GM12878 (cell line): ENCODE measurements around the gene OLAH. TPM values are rescaled to one million over a fixed set of nuclear protein-coding genes. Genes with fewer than 3 reads are reported as not detected.

Experiments
- ATAC-seq: fragments of 200-7000 bp; cut with Tn5 transposase; 3 replicates; pipeline ENCODE4 v1.9.1; 2020; ENCODE audit warnings: mild to moderate bottlenecking, moderate library complexity
- BruUV-seq: library from RNA; stranded (reverse); fragments of 400-500 nt; replicated peaks from 2 replicates; lab custom pipeline; 2021; lab: Mats Ljungman, UMichigan
- CTCF ChIA-PET: fragments of 300-600 bp; sonication (Branson Sonifier 250); formaldehyde crosslinking; extraction: SDS; loops from one replicate; lab custom pipeline; 2021; ENCODE audit warnings: inconsistent platforms; lab: Yijun Ruan, JAX
- POLR2A ChIA-PET: fragments of 350-600 bp; formaldehyde crosslinking; extraction: SDS; loops from one replicate; lab custom pipeline; 2021; ENCODE audit warnings: inconsistent platforms; lab: Charles Lee
- RAD21 ChIA-PET: fragments of 300-600 bp; sonication (Branson Sonifier 250); formaldehyde crosslinking; loops from one replicate; lab custom pipeline; 2023; ENCODE audit warnings: antibody characterized with exemption; ENCODE audit not compliant: unreplicated experiment; lab: Charles Lee
- SMC1A ChIA-PET: fragments of 300-600 bp; sonication (Branson Sonifier 250); formaldehyde crosslinking; loops from one replicate; lab custom pipeline; 2023; ENCODE audit not compliant: unreplicated experiment, uncharacterized antibody; lab: Charles Lee
- DNase-seq: peaks from one replicate; pipeline ENCODE4 v3.0.0-alpha.2; 2011; ENCODE audit warnings: low read depth, low spot score
- FAIRE-seq: peaks from 3 replicates; lab custom pipeline; 2011; peaks lifted over from hg19 to GRCh38; lab: Jason Lieb, UNC
- H2AFZ ChIP-seq: 2 replicates; pipeline ENCODE4 v1.6.0; 2011; ENCODE audit warnings: low read depth, low read length, control low read depth; ENCODE audit not compliant: control insufficient read depth
- H3K27ac ChIP-seq: 2 replicates; pipeline ENCODE4 v1.5.1; 2011; ENCODE audit warnings: control low read depth; ENCODE audit not compliant: control insufficient read depth, insufficient read depth
- H3K27me3 ChIP-seq, 2 experiments: replicated peaks in 1 of 2; 2 replicates each; pipeline versions ENCODE4 v1.6.0 to v1.6.1; 2011; ENCODE audit warnings: low read length in 1 of 2; ENCODE audit not compliant: control insufficient read depth in 2 of 2, insufficient read depth in 2 of 2
- H3K36me3 ChIP-seq, 2 experiments: 2 replicates each; pipeline ENCODE4 v1.5.1; 2011; ENCODE audit warnings: low read length in 1 of 2; ENCODE audit not compliant: control insufficient read depth in 2 of 2, insufficient read depth in 2 of 2
- H3K4me1 ChIP-seq: 2 replicates; pipeline ENCODE4 v1.6.1; 2011; ENCODE audit warnings: mild to moderate bottlenecking, low read length, moderate library complexity, mixed read lengths; ENCODE audit not compliant: control insufficient read depth, insufficient read depth
- H3K4me2 ChIP-seq: 2 replicates; pipeline ENCODE4 v1.6.0; 2011; ENCODE audit warnings: control low read depth; ENCODE audit not compliant: control insufficient read depth, insufficient read depth
- H3K4me3 ChIP-seq: fragments of 200-600 bp; sonication (generic); 2 replicates; pipeline ENCODE4 v1.5.1; 2016
- H3K79me2 ChIP-seq: 2 replicates; pipeline ENCODE4 v1.6.0; 2011; ENCODE audit warnings: low read length; ENCODE audit not compliant: control insufficient read depth, insufficient read depth
- H3K9ac ChIP-seq: 2 replicates; pipeline ENCODE4 v1.8.0; 2011; ENCODE audit warnings: low read length, control low read depth, mixed read lengths; ENCODE audit not compliant: control insufficient read depth, insufficient read depth
- H3K9me3 ChIP-seq: replicated peaks from 3 replicates; pipeline ENCODE4 v1.5.1; 2011; ENCODE audit warnings: mild to moderate bottlenecking, low read length; ENCODE audit not compliant: control insufficient read depth, insufficient read depth
- H4K20me1 ChIP-seq: 2 replicates; pipeline ENCODE4 v1.6.0; 2011; ENCODE audit not compliant: control insufficient read depth, insufficient read depth
- BCL3 ChIP-seq: IDR thresholded peaks from 2 replicates; pipeline ENCODE4 v1.6.1; 2011; ENCODE audit warnings: borderline replicate concordance, low read depth, mild to moderate bottlenecking, moderate library complexity, low read length; ENCODE audit not compliant: insufficient read depth, poor library complexity, severe bottlenecking
- HDAC2 ChIP-seq: fragments of 200-600 bp; sonication (generic); IDR thresholded peaks from 2 replicates; pipeline ENCODE4 v1.6.1; 2017
- HDAC6 ChIP-seq: fragments of 200-600 bp; sonication (generic); IDR thresholded peaks from one replicate; pipeline ENCODE4 v1.8.0; 2017; ENCODE audit warnings: antibody characterized with exemption; ENCODE audit not compliant: unreplicated experiment
- KDM1A ChIP-seq: fragments of 200-600 bp; sonication (generic); IDR thresholded peaks from 2 replicates; pipeline ENCODE4 v1.6.1; 2016; ENCODE audit warnings: borderline replicate concordance
- LARP7 ChIP-seq: fragments of 450-650 bp; IDR thresholded peaks from 2 replicates; pipeline ENCODE4 v1.6.1; 2017; ENCODE audit warnings: mild to moderate bottlenecking
- MEF2B ChIP-seq: fragments of 450-650 bp; IDR thresholded peaks from 2 replicates; pipeline ENCODE4 v1.6.1; 2018; ENCODE audit warnings: mild to moderate bottlenecking, moderate library complexity; ENCODE audit not compliant: partially characterized antibody, poor library complexity, severe bottlenecking
- NKRF ChIP-seq: fragments of 450-650 bp; conservative IDR thresholded peaks from 2 replicates; pipeline ENCODE4 v1.6.1; 2017; ENCODE audit warnings: mild to moderate bottlenecking, moderate library complexity
- SMC3 ChIP-seq: IDR thresholded peaks from 2 replicates; pipeline ENCODE4 v1.6.1; 2011; ENCODE audit warnings: low read length, improper control_type of control experiment, borderline replicate concordance
- WGBS: methylation state at CpG from one replicate; pipeline ENCODE4 v1.1.6; 2016; ENCODE audit warnings: low lambda C conversion rate; ENCODE audit not compliant: insufficient replicate concordance, insufficient coverage; ENCODE audit errors: missing lambda C conversion rate; 5-methylcytosine and 5-hydroxymethylcytosine counted together
- in situ Hi-C: fragments of 300-500 bp; cut with MboI; formaldehyde crosslinking; loops from 9 replicates; pipeline ENCODE4 v1.14.3; 2018; ENCODE audit warnings: mixed read lengths
- intact Hi-C: fragments of 100-400 bp; cut with micrococcal nuclease; formaldehyde crosslinking; loops from one replicate; pipeline ENCODE4 v1.14.2; 2022; ENCODE audit not compliant: unreplicated experiment
- polyA plus RNA-seq, 11 experiments: library from polyadenylated mRNA; depleted of rRNA in 4 of 11; unstranded in 6 of 11; stranded (reverse) in 5 of 11; fragments of >200 nt; fragmentation: Nextera tagmentation in 4 of 11; fragmentation: Illumina TruSeq in 1 of 11; extraction: Ambion mirVana in 4 of 11; extraction: Trizol in 1 of 11; gene quantifications; 1 replicate in 1 of 11; 2 replicates in 10 of 11; pipeline versions ENCODE4 v1.2.1 to v1.2.3, GENCODE V29; 2011 to 2016; ENCODE audit warnings: inconsistent platforms in 2 of 11, missing spikeins in 2 of 11, low read depth in 1 of 11
- total RNA-seq, 4 experiments: library from RNA; depleted of rRNA in 3 of 4; stranded (reverse); fragments of >200 nt in 3 of 4; fragmentation: Illumina TruSeq in 1 of 4; extraction: Trizol in 1 of 4; gene quantifications; 2 replicates each; pipeline versions ENCODE4 v1.2.1 to v1.2.3, GENCODE V29; 2013 to 2021
- TF ChIP-seq, protein P1 (sequence below): fragments of 450-650 bp; IDR thresholded peaks from 2 replicates; pipeline ENCODE4 v1.6.1; 2017; ENCODE audit warnings: mild to moderate bottlenecking

Gene OLAH
- total and polyA plus RNA-seq, 10 of the 15 experiments (the other 5 are each of a cell fraction or from before 2014, with no cell fraction given): 0.10 to 1.4 (median 0.59) TPM; not detected in 1

GRCh38 chr10:15075421-15075820 is 31.7 kb downstream of the OLAH start:
- Histone ChIP-seq H4K20me1 (no peaks in the 10 kb centered on the region), H3K4me1 (no peaks in the 10 kb centered on the region), H3K4me2 (no peak overlapping the region), H3K27me3 (no peaks in the 10 kb centered on the region), H3K9me3 (no peaks in the 10 kb centered on the region; the same call in 2 of the 3 replicates), H3K36me3 (no peaks in the 10 kb centered on the region), H3K79me2 (no peaks in the 10 kb centered on the region), H3K4me3 (no peak overlapping the region), H3K27ac (no peak overlapping the region), H2AFZ (no peak overlapping the region), H3K9ac (no peak overlapping the region)
- POLR2A ChIA-PET: no interaction called here
- RAD21 ChIA-PET: no interaction called here
- no peak for FAIRE-seq
- 89% methylated on average over 3 of the region's 3 CpGs for WGBS
- intact Hi-C loops (no loop called here), in situ Hi-C loops (no loop called here)
- ATAC-seq: no peak
- DNase-seq: no peak
- no TSS peak for BruUV-seq
- no peak for TF ChIP-seq BCL3
- no peak for TF ChIP-seq LARP7
- no peak for TF ChIP-seq MEF2B
- no peak for TF ChIP-seq HDAC6
- no peak for TF ChIP-seq NKRF
- no peak for TF ChIP-seq KDM1A
- TF ChIP-seq, protein P1, sequence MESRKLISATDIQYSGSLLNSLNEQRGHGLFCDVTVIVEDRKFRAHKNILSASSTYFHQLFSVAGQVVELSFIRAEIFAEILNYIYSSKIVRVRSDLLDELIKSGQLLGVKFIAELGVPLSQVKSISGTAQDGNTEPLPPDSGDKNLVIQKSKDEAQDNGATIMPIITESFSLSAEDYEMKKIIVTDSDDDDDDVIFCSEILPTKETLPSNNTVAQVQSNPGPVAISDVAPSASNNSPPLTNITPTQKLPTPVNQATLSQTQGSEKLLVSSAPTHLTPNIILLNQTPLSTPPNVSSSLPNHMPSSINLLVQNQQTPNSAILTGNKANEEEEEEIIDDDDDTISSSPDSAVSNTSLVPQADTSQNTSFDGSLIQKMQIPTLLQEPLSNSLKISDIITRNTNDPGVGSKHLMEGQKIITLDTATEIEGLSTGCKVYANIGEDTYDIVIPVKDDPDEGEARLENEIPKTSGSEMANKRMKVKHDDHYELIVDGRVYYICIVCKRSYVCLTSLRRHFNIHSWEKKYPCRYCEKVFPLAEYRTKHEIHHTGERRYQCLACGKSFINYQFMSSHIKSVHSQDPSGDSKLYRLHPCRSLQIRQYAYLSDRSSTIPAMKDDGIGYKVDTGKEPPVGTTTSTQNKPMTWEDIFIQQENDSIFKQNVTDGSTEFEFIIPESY: no peak
- no peak for TF ChIP-seq SMC3
- TF ChIP-seq HDAC2: no peak
- CTCF ChIA-PET: no interaction called here
- SMC1A ChIA-PET: no interaction called here
